NCI-H510A (cell line): ENCODE measurements around the gene TAS2R16.
"Not testable (repeated sequence)": the region's sequence is repeated elsewhere in the genome, so short reads cannot be mapped to it uniquely, and the experiment has no call there.

Source experiments
- DNase-seq: peaks from one replicate; lab custom pipeline; 2025; lab: John Stamatoyannopoulos, UW

Gene TAS2R16

GRCh38 chr7:122972056-122972455, 23.4 kb downstream of the TAS2R16 start:
- DNase-seq = no peak

GRCh38 chr7:122970740-122971725, 24.5 kb downstream of the TAS2R16 start:
- no peak for DNase-seq

DNA sequence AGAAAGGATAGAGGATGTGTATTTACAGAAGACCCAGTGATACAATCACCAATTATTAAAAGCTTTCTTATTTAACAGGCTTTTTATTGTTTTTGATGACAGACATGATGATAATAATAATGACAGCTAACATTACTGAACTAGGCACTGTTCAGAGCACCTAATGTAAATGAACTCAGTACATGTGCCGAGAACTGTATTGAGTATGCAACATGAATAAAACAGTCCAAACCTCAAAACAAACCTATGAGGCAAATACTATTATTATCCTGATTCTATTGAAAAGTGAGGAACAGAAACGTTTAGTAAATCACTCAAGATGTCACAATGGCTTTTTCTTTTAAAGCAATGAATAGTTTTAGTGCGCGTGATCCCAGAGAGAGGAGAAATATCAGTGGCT, 27.1 kb downstream of the TAS2R16 start:
- DNase-seq = no peak

DNA sequence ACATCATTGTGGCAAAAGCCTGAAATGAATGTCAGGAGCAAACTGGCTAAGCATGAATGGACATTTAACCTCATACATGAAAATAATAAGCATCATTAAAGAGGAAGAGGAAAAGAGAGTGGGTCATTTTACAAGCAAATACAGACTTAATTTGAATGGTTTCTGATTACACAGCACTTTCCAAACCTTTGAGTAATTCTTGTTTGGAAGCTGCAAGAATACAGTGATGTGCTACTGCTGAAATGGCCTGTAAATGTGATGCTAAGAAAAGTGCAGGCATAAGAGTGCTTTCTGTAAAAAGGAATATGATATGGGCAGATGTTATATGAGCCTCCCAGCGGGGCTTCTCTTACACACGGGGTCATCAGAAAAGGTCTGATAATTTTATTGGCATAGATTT, 30.2 kb downstream of the TAS2R16 start:
- DNase-seq = peak; percentile 20

GRCh38 chr7:122953678-122954077, 41.8 kb downstream of the TAS2R16 start:
- not testable (repeated sequence) for DNase-seq

DNA sequence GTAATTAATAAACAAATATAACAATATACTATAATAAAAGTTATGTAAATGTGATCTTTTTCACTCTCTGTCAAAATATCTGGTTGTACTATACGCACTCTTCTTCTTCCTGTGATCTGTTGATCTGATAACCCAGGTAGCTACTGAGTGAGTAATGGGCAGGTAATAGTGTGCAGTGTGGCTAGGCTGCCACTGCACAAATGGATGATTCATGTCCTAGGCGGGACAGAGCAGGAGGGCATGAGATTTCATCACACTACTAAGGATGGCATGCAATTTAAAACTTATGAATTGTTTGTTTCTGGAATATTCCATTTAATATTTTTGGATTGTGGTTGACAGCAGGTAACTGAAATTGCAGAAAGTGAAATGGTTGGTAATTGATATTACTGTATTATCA, 44.5 kb downstream of the TAS2R16 start:
- DNase-seq = no peak

- no peak for DNase-seq
These were observed 46.3 kb downstream of the TAS2R16 start for GRCh38 chr7:122949186-122949585.
